ENCODE data around the gene KRTAP10-1.

DNA sequence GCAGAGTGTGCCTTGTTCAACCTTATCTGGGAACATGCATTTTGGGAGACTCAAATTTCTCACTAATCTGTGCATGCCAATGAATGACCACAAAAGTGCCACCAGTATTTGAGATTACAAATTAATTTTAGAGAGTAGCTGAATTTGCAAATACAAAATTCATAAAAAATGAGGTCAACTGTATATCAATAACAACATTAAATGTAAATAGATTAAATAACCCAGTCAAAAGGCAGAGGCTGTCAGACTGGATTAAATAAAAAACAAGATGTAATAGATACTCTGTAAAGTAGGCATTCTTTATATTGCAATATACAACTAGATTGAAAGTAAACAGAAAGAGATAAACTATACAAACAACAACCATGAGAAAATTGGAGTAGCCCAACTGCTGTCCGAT is 24.1 kb upstream of the KRTAP10-1 start:
- TF ChIP-seq, protein P1, sequence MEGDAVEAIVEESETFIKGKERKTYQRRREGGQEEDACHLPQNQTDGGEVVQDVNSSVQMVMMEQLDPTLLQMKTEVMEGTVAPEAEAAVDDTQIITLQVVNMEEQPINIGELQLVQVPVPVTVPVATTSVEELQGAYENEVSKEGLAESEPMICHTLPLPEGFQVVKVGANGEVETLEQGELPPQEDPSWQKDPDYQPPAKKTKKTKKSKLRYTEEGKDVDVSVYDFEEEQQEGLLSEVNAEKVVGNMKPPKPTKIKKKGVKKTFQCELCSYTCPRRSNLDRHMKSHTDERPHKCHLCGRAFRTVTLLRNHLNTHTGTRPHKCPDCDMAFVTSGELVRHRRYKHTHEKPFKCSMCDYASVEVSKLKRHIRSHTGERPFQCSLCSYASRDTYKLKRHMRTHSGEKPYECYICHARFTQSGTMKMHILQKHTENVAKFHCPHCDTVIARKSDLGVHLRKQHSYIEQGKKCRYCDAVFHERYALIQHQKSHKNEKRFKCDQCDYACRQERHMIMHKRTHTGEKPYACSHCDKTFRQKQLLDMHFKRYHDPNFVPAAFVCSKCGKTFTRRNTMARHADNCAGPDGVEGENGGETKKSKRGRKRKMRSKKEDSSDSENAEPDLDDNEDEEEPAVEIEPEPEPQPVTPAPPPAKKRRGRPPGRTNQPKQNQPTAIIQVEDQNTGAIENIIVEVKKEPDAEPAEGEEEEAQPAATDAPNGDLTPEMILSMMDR (optimal IDR thresholded peaks at IDR 0.05 in 1 of 3, IDR thresholded peaks at IDR 0.05 in 1 of 3, conservative IDR thresholded peaks at IDR 0.05 in 1 of 3; ENCODE audit: extremely low read depth in 1 of 3, insufficient read depth in 2 of 3, low read length in 3 of 3), result no peak
- no peak for TF ChIP-seq EZH2 (IDR thresholded peaks at IDR 0.05; ENCODE audit: low read length)
